ENCODE measurements around the gene TGM5.

GRCh38 chr15:43220991-43221403, 45.7 kb downstream of the TGM5 start, which contains the start of gene EPB42:
- TF ChIP-seq POLR2A (IDR thresholded peaks at IDR 0.05) = no peak
- TF ChIP-seq CTCF (IDR thresholded peaks at IDR 0.05) = no peak
